GM19238 (cell line): Measurements from ENCODE around the gene EDEM3.
"Not testable (repeated sequence)": the region's sequence is repeated elsewhere in the genome, so short reads cannot be mapped to it uniquely, and the experiment has no call there.

Experiments
- DNase-seq: peaks from one replicate; pipeline ENCODE4 v3.0.0; 2011; ENCODE audit warnings: low spot score; ENCODE audit not compliant: insufficient read length

The EDEM3 gene

DNA sequence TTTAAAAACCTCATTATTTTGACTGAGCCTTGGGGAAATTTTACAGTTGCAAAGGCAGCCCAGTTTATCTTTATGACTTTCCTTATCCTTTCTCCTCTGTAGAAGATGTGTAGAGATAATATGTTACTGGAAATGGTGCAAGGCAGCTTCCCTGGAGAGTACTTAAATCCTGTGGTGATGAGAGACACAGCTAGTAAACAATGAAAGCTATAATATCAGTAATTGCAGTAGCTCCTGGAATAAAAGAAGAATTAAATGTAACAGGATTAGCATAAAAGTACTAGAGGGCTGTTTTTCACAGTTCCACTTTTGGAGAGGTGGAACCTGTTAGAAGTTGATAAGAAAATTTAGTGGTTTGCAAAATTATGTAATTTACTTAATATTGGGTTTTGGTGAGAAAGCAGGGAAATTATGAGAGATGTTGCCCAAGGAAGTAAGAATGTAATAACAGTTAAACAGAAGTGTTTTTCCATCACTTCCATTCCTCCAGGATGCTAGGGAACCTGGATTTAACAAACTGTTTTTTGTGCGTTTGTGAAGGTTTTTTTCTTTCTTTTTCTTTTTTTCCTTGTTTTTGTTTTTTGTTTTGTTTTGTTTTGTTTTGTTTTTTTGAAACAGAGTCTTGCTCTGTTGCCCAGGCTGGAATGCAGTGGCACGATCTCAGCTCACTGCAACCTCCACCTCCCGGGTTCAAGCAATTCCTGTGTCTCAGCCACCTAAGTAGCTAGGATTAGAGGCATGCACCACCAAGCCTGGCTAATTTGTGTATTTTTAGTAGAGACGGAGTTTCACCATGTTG lies 15.7 kb upstream of the EDEM3 start:
- no peak for DNase-seq

DNA sequence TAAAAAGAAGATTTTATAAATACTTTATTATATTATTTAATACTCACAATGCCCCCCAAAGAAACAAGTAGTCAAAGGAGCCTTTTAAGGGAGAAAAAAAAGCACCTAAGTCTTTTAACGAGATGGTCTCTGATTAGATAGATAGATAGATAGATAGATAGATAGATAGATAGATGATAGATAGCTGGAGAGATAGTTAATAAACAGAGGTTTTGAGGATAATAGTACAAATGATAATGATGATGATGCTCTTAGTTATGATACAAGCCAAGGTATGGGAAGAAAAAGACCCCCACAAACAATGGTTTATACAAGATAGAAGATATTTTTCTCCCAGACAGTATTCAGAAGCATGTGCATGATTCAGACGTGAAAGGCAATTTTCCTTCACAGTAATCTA lies 14.6 kb upstream of the EDEM3 start:
- no peak for DNase-seq

DNA sequence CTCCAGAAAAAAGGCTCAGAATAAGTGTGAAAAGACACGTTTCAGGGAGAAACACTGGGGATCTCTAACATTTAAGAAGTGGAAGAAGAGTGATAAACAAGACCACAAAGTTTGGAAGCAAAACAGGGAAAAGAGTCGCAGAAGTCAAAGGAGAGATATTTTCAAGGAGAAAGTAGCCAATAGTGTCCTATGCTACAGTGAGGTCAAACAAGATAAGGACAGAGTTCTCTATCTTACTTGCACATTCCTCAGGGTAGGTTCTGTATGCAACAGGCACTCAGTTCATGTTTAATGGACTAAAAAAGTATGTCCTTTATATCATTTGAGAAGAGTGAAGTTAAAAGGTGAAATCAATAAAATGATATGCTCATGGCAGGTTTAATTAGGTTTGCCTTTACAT lies 13.8 kb upstream of the EDEM3 start:
- DNase-seq: no peak

DNA sequence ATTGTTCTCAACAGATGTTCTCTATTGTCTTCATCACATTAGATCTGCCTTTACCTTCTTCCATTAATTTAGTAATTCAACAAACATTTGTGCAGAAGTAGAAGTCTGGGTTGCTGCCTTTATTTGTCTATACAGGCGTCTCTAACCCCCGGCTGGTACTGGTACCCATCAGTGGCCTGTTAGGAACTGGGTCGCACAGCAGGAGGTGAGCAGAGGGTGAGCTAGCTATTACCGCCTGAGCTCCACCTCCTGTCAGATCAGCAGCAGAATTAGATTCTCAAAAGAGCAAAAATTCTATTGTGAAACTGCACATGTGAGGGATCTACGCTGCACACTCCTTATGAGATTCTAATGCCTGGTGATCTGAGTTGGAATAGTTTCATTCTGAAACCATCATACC lies 12.9 kb upstream of the EDEM3 start:
- no peak for DNase-seq

DNA sequence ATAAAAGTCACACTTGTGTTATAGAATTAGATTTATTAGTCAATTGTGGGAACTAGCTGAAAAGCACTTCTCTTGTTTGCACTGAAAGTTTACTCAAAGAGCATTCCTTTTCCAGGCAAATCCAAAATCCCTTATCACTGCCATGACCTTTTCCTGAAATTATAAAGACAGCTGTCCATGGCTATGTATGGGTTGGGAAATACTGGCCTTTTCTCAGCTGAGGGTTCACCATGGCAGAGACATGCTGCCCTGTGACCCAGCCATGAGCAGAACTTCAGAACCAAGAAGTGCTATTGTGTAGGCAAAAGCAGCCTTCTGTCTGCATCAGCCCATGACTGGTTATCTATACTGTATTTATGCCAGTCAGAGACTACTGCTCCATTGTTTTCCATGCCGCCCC lies 9.8 kb upstream of the EDEM3 start:
- DNase-seq: no peak

DNA sequence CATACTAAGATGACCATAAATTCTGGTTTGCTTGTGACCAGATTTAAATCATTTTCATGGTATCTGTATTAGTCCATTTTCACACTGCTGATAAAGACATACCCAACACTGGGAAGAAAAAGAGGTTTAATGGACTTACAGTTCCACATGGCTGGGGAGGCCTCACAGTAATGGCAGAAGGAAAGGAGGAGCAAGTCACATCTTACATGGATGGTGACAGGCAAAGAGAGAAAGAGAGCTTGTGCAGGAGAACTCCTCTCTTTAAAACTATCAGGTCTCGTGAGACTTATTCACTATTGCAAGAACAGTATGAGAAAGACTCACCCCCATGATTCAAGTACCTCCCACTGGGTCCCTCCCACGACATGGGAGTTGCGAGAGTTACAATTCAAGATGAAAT lies 8.9 kb upstream of the EDEM3 start:
- DNase-seq: not testable (repeated sequence)

- DNase-seq: no peak
Observed at GRCh38 chr1:184761969-184762485, 7.4 kb upstream of the EDEM3 start.

- no peak for DNase-seq
Observed at GRCh38 chr1:184759651-184760050, 5.0 kb upstream of the EDEM3 start.

GRCh38 chr1:184759112-184759511 lies 4.5 kb upstream of the EDEM3 start:
- no peak for DNase-seq

DNA sequence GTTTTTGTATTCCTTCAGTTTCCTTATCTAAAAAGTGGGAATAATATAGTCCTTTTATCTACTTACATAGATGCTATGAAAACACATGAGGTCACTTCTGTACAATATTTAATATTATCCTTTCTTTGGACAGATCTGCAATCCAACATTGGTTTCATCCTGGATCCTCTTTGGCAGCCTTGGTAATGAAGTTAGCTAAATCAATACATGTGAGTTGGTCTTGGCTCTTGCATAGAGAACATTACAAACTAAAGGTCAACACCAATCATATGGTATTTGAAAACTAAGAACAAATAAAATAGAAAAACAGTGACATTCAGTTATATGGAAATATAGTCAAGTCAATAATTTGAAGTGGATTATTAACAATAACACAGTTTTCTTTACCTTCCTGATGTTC lies 3.2 kb upstream of the EDEM3 start:
- DNase-seq: no peak

GRCh38 chr1:184757406-184757805 lies 2.7 kb upstream of the EDEM3 start:
- no peak for DNase-seq

GRCh38 chr1:184755226-184756065 lies 788 bp upstream of the EDEM3 start:
- DNase-seq: no peak

DNA sequence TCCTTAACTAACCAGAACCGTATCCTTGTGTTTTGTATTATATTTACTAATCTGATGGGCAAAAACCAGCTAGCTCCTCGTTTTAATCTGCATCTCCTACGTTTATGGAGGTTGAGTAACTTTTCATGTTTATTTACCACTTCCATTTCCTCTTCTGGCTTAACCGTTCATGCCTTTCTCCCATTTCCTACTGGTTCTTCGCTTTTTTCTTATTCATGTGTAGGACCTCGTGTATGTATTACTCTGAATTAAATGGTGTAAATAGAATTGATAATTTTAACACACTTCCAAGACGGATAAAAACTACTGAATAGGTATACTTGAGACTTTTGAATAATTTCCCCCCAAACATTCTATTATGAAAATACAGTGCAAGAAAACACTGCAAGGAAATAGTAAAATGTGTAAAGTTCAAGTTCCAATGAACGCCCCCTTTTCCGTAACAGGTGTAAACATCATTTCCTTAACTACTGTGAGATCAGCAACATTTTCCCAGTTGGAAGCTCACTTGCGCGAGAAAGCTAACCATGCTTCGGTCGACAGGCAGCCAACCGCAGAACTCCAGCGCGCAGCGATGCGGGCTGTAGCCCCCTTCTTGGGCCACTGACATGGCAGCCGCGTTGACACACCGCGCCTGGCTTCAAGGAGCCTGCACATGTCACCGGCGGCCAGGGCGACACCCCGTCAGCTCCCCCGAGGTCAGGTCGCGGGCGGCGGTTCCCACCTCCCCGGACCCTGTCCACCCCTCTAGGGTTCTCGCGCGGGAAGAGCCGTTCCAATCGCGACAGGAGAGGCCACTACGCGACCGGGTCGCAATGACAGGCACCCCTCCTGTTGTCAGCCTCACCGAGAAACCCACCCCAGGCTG lies 816 bp downstream of the EDEM3 start:
- DNase-seq: no peak

- DNase-seq: no peak
Observed at GRCh38 chr1:184753117-184753516, 1.5 kb downstream of the EDEM3 start.

DNA sequence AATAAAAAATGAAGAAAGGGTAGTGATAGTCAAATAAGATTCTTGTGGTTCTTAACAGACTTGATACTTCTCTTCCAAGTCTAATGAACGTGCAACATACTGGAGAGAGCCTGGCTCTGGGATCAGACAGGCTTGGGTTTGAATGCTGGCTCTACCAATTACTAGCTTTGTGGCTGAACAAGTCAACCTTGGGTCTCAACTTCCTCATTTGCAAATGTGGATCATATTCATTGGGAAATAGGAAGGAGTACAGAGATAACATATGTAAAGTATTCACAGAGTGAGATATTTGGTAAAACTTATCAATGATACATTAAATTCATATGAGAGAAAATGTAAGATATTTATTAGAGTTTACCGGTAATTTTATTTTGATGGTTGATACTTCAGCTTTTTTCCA lies 2.0 kb downstream of the EDEM3 start:
- no peak for DNase-seq

GRCh38 chr1:184748740-184749139 lies 5.9 kb downstream of the EDEM3 start:
- no peak for DNase-seq

DNA sequence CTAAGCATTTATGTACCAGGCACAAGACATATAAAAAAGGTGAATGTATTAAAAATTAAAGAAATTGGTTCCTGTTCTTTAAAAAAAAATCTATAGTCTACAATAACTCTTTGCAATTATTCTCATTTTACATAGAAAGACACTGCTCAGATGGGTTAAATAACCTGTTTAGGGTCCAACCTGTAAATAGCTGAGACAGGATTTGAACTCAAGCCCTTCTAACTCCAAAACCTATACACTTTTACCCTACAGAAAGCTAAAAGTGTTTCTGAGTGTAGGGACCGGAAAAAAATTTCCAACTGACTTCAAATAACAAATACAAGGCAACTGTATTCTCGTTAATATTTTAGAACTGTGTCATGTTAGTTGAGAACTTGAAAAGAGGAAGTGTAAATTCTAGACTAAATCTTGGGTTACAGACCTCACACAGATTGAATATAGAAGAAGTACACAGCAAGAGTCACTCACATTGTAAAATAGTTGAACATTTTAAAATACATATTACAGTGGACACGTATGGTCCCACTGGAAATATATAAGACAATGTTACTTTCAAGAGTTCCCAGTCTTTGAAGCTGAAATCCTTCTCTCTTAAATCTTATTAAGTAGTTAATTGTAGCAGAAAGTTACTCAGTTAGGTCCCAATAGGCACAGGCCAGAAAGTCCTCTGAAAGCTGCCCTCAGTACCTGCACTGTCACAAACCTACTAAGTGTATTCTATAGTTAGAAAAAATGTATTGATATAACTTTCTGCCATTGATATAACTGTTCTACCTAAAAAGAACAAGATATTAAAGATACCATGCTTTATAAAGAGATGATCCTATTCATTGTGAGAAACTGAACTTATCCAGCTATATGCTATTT lies 7.3 kb downstream of the EDEM3 start:
- no peak for DNase-seq

DNA sequence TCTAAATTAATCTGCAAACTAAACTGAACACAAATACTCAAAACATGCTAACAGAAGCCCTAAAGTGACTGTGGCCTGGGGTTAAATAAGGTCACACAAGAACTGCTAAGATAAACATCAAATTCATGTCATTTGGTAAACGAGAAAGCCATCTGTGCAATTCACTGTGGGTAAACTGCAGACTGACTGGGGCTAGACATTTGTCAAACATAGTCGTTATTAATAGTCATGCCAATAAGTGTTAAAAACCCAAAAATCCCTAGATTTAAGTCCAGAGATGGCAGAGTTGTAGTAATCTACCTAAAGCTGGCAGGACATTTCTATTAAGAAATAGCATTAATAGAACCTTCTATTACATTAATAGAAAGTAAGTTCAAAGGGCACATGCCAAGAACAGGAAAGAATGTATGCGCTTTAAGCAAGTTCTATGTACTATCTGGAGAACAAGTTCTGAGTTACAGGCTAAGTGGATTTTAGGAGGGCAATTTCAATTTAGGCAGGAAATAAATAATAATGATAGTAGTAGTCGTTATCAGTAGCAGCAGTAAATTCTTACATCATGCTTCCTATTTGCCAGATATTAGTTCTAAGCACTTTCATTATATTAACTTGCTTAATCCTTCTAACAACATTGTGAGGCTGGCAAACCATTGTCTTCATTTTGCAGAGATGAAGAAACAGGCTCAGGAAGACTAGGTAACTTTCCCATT lies 8.6 kb downstream of the EDEM3 start:
- no peak for DNase-seq

DNA sequence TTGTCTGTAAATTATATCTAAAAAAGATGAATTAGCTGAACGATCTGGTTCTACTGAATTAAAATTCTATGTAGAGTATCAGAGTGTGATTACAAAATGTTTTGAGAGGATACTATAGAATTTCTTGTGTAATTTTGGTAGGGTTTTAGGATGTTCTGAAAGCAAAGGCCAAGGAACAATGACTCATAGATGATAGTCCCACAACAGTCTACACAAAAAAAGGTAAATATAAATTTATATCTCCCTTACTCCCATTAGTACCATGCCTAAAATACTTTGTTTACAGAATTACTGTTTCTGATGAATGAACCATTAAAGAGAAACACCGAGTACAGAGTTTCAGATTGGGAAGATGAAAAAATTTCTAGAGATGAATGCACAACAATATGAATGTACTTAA lies 9.5 kb downstream of the EDEM3 start:
- no peak for DNase-seq
